ENCODE results near the gene ASIC1.

ASIC1 gene

GRCh38 chr12:50102646-50103309 lies 45.4 kb downstream of the ASIC1 start:
- in situ Hi-C loops (cut with MboI; ENCODE audit: low sequenced_read_pairs, unreplicated experiment) = no loop called here
- TF ChIP-seq CTCF (IDR thresholded peaks at IDR 0.05; ENCODE audit: borderline replicate concordance, control extremely low read depth, extremely low read depth, insufficient read depth, missing control alignments) = no peak
- DNase-seq (ENCODE audit: low spot score) = peak; percentile 49

- in situ Hi-C loops (cut with MboI; ENCODE audit: low sequenced_read_pairs, unreplicated experiment) = no loop called here
- no peak for DNase-seq (ENCODE audit: low spot score)
- TF ChIP-seq CTCF (IDR thresholded peaks at IDR 0.05; ENCODE audit: borderline replicate concordance, control extremely low read depth, extremely low read depth, insufficient read depth, missing control alignments) = no peak
Observed at GRCh38 chr12:50103351-50103750, 46.0 kb downstream of the ASIC1 start.

- in situ Hi-C loops (cut with MboI; ENCODE audit: low sequenced_read_pairs, unreplicated experiment) = no loop called here
- no peak for DNase-seq (ENCODE audit: low spot score)
- TF ChIP-seq CTCF (IDR thresholded peaks at IDR 0.05; ENCODE audit: borderline replicate concordance, control extremely low read depth, extremely low read depth, insufficient read depth, missing control alignments) = no peak
Observed at GRCh38 chr12:50103767-50104321, 46.4 kb downstream of the ASIC1 start, which contains the start of gene GPD1. TSS of gene GPD1 (plus strand) at chr12:50104008. CDS start at chr12:50104051, 43 bp downstream.

- TF ChIP-seq CTCF (IDR thresholded peaks at IDR 0.05; ENCODE audit: borderline replicate concordance, control extremely low read depth, extremely low read depth, insufficient read depth, missing control alignments) = no peak
- DNase-seq (ENCODE audit: low spot score) = no peak
- in situ Hi-C loops (cut with MboI; ENCODE audit: low sequenced_read_pairs, unreplicated experiment) = no loop called here
Observed at GRCh38 chr12:50104417-50105366, 47.3 kb downstream of the ASIC1 start.

GRCh38 chr12:50105913-50106450 lies 48.6 kb downstream of the ASIC1 start:
- no peak for TF ChIP-seq CTCF (IDR thresholded peaks at IDR 0.05; ENCODE audit: borderline replicate concordance, control extremely low read depth, extremely low read depth, insufficient read depth, missing control alignments)
- DNase-seq (ENCODE audit: low spot score) = no peak
- in situ Hi-C loops (cut with MboI; ENCODE audit: low sequenced_read_pairs, unreplicated experiment) = no loop called here

- in situ Hi-C loops (cut with MboI; ENCODE audit: low sequenced_read_pairs, unreplicated experiment) = no loop called here
- no peak for DNase-seq (ENCODE audit: low spot score)
- TF ChIP-seq CTCF (IDR thresholded peaks at IDR 0.05; ENCODE audit: borderline replicate concordance, control extremely low read depth, extremely low read depth, insufficient read depth, missing control alignments) = no peak
Observed at GRCh38 chr12:50106907-50107306, 49.5 kb downstream of the ASIC1 start.
